ENCODE results near the gene HMGCS1. TPM values are rescaled to one million over a fixed set of nuclear protein-coding genes. Genes with fewer than 3 reads are reported as not detected.

Gene HMGCS1
- total and polyA plus RNA-seq, 2 of the 4 experiments (the other 2 are of a cell fraction) = 27.5 to 30.6 TPM

DNA sequence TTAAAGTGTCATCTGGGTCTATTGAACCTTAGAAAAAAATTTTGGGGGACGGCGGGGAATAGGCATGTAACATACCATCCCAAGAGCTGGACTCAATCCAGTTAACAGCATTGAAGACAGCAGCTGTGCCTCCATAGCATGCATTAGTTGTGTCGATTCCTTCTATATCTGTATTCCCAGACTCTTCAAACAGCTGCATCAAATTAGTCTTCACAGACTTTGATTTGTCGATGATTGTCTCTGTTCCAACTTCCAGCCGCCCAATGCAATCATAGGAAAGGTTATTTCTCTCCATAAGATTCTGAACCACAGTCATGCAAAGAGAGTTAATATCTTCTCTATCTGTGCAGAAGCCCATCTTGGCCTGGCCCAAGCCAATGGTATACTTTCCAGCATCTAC, 14.8 kb downstream of the HMGCS1 start:
- H2AK9ac ChIP-seq (replicated peaks; ENCODE audit: low read depth, low read length, poor library complexity) = no peak overlapping the region
- H3K36me3 ChIP-seq (ENCODE audit: control insufficient read depth, insufficient read depth, low read length) = peaks cover 13% of the 10 kb centered on the region
- H3K4ac ChIP-seq (ENCODE audit: low read depth, low read length) = no peak overlapping the region
- H3K9me3 ChIP-seq (ENCODE audit: control insufficient read depth, insufficient read depth, low read length) = no peaks in the 10 kb centered on the region
- no peak overlapping the region for H3K27ac ChIP-seq (ENCODE audit: insufficient read depth, low read length)
- H2BK5ac ChIP-seq (ENCODE audit: low read depth, low read length, poor library complexity, severe bottlenecking) = no peak overlapping the region
- H3K14ac ChIP-seq (replicated peaks; ENCODE audit: low read depth, low read length) = no peak overlapping the region
- H3K9ac ChIP-seq (ENCODE audit: low read depth, low read length) = no peak overlapping the region
- no peaks in the 10 kb centered on the region for H3K27me3 ChIP-seq (ENCODE audit: control insufficient read depth, insufficient read depth, low read length)
- TF ChIP-seq MAZ (IDR thresholded peaks at IDR 0.05; ENCODE audit: borderline replicate concordance, low read depth, low read length) (no peak), BHLHE40 (IDR thresholded peaks at IDR 0.05; ENCODE audit: low read depth, low read length) (no peak), POLR2A (IDR thresholded peaks at IDR 0.05; ENCODE audit: low read depth, low read length) (no peak), SMC3 (IDR thresholded peaks at IDR 0.05; ENCODE audit: low read depth, low read length) (no peak), CHD1 (IDR thresholded peaks at IDR 0.05; ENCODE audit: low read depth, low read length) (no peak), RCOR1 (IDR thresholded peaks at IDR 0.05; ENCODE audit: insufficient replicate concordance, low read length) (no peak), RAD21 (IDR thresholded peaks at IDR 0.05; ENCODE audit: low read length) (no peak), RFX5 (IDR thresholded peaks at IDR 0.05; ENCODE audit: low read depth, low read length) (no peak), NFE2L2 (IDR thresholded peaks at IDR 0.05; ENCODE audit: low read depth, low read length) (no peak), MAFK (IDR thresholded peaks at IDR 0.05; ENCODE audit: low read depth, low read length) (no peak), FOS (IDR thresholded peaks at IDR 0.05; ENCODE audit: low read depth, low read length) (no peak)
- TF ChIP-seq, protein P1, sequence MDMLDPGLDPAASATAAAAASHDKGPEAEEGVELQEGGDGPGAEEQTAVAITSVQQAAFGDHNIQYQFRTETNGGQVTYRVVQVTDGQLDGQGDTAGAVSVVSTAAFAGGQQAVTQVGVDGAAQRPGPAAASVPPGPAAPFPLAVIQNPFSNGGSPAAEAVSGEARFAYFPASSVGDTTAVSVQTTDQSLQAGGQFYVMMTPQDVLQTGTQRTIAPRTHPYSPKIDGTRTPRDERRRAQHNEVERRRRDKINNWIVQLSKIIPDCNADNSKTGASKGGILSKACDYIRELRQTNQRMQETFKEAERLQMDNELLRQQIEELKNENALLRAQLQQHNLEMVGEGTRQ (IDR thresholded peaks at IDR 0.05; ENCODE audit: low read depth, low read length) = no peak
- TF ChIP-seq, protein P2, sequence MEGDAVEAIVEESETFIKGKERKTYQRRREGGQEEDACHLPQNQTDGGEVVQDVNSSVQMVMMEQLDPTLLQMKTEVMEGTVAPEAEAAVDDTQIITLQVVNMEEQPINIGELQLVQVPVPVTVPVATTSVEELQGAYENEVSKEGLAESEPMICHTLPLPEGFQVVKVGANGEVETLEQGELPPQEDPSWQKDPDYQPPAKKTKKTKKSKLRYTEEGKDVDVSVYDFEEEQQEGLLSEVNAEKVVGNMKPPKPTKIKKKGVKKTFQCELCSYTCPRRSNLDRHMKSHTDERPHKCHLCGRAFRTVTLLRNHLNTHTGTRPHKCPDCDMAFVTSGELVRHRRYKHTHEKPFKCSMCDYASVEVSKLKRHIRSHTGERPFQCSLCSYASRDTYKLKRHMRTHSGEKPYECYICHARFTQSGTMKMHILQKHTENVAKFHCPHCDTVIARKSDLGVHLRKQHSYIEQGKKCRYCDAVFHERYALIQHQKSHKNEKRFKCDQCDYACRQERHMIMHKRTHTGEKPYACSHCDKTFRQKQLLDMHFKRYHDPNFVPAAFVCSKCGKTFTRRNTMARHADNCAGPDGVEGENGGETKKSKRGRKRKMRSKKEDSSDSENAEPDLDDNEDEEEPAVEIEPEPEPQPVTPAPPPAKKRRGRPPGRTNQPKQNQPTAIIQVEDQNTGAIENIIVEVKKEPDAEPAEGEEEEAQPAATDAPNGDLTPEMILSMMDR (conservative IDR thresholded peaks at IDR 0.05; ENCODE audit: low read depth, low read length) = no peak
- TF ChIP-seq, protein P3, sequence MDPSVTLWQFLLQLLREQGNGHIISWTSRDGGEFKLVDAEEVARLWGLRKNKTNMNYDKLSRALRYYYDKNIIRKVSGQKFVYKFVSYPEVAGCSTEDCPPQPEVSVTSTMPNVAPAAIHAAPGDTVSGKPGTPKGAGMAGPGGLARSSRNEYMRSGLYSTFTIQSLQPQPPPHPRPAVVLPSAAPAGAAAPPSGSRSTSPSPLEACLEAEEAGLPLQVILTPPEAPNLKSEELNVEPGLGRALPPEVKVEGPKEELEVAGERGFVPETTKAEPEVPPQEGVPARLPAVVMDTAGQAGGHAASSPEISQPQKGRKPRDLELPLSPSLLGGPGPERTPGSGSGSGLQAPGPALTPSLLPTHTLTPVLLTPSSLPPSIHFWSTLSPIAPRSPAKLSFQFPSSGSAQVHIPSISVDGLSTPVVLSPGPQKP (IDR thresholded peaks at IDR 0.05; ENCODE audit: borderline replicate concordance, low read depth, low read length) = no peak
- POLR2A ChIA-PET (ENCODE audit: unreplicated experiment) = no interaction called here
- no peak overlapping the region for H2BK120ac ChIP-seq (ENCODE audit: low read depth, low read length)
- H4K91ac ChIP-seq (ENCODE audit: insufficient read depth, low read depth, low read length) = no peak overlapping the region
- DNase-seq (no peak), ATAC-seq (ENCODE audit: low read depth) (no peak)
- intact Hi-C loops (cut with micrococcal nuclease) = no loop called here
- no peak overlapping the region for H3K4me3 ChIP-seq (ENCODE audit: insufficient read depth, low read depth, low read length)
- H3K79me1 ChIP-seq (ENCODE audit: low read depth in 1 of 2, low read length in 2 of 2) = peaks cover 17 to 23% of the 10 kb centered on the region in 2 experiments
- H4K20me1 ChIP-seq (ENCODE audit: insufficient read depth, low read length) = peaks cover 7% of the 10 kb centered on the region; the same call in 1 of the 2 replicates
- H3K18ac ChIP-seq (ENCODE audit: low read depth, low read length) = no peak overlapping the region
- CTCF ChIA-PET = no interaction called here
- H2AFZ ChIP-seq (replicated peaks; ENCODE audit: low read length, poor library complexity) = no peak overlapping the region
- H2BK20ac ChIP-seq (ENCODE audit: low read depth, low read length) = no peak overlapping the region
- H3K4me2 ChIP-seq (ENCODE audit: low read depth, low read length) = no peak overlapping the region
- no peak overlapping the region for H2AK5ac ChIP-seq (ENCODE audit: low read depth, low read length)
- WGBS, 2 experiments (ENCODE audit: extremely low coverage in 2 of 2, insufficient read length in 1 of 2) = 90% methylated on average over 2 of the region's 5 CpGs; no CpG with 5 or more reads in 1 of the 2 experiments
- H2BK15ac ChIP-seq (ENCODE audit: low read depth, low read length) = no peak overlapping the region
- no peak overlapping the region for H4K5ac ChIP-seq (ENCODE audit: low read depth, low read length)
- in situ Hi-C loops (cut with MboI; ENCODE audit: low sequenced_read_pairs) = no loop called here
- no peak overlapping the region for H3K56ac ChIP-seq (ENCODE audit: extremely low read depth, insufficient read depth, low read length)
- dilution Hi-C loops (cut with HindIII; ENCODE audit: low sequenced_read_pairs, unreplicated experiment) = no loop called here
- BruUV-seq (replicated peaks) = no TSS peak
- no peak overlapping the region for H4K8ac ChIP-seq (ENCODE audit: low read depth in 2 of 2, low read length in 2 of 2)
- no peaks in the 10 kb centered on the region for H3K9me1 ChIP-seq (ENCODE audit: insufficient read depth, low read length)
- H3K4me1 ChIP-seq (ENCODE audit: control insufficient read depth, insufficient read depth, low read length) = peaks cover 4% of the 10 kb centered on the region; the same call in 1 of the 2 replicates
- H3K23ac ChIP-seq (ENCODE audit: low read depth, low read length) = no peak overlapping the region
